ENCODE results near the gene SH3RF3. TPM values are rescaled to one million over a fixed set of nuclear protein-coding genes. Genes with fewer than 3 reads are reported as not detected.

SH3RF3 gene
- total and polyA plus RNA-seq, 10 of the 15 experiments (the other 5 are each of a cell fraction or from before 2014, with no cell fraction given), result 0.08 to 8.8 (median 2.3) TPM

GRCh38 chr2:109472331-109472959, 343.4 kb downstream of the SH3RF3 start:
- Histone ChIP-seq H4K20me1 (ENCODE audit: control insufficient read depth, insufficient read depth) (no peaks in the 10 kb centered on the region), H3K4me3 (no peak overlapping the region), H3K9ac (ENCODE audit: control insufficient read depth, insufficient read depth, low read length) (no peak overlapping the region), H3K4me2 (ENCODE audit: control insufficient read depth, insufficient read depth) (no peak overlapping the region), H3K9me3 (replicated peaks; ENCODE audit: control insufficient read depth, insufficient read depth, low read length) (no peaks in the 10 kb centered on the region; the same call in 2 of the 3 replicates), H3K27ac (ENCODE audit: control insufficient read depth, insufficient read depth) (no peak overlapping the region), H3K4me1 (ENCODE audit: control insufficient read depth, insufficient read depth, low read length) (peaks cover 11% of the 10 kb centered on the region; the same call in 1 of the 2 replicates), H2AFZ (ENCODE audit: control insufficient read depth, low read depth, low read length) (no peak overlapping the region), H3K27me3 (replicated peaks in 1 of 2; ENCODE audit: control insufficient read depth in 2 of 2, insufficient read depth in 2 of 2, low read length in 1 of 2) (no peaks in the 10 kb centered on the region), H3K79me2 (ENCODE audit: control insufficient read depth, insufficient read depth, low read length) (no peaks in the 10 kb centered on the region), H3K36me3 (ENCODE audit: control insufficient read depth in 2 of 2, insufficient read depth in 2 of 2, low read length in 1 of 2) (no peaks in the 10 kb centered on the region)
- intact Hi-C loops (cut with micrococcal nuclease; ENCODE audit: unreplicated experiment), result no loop called here
- CTCF ChIA-PET, result no interaction called here
- 82% methylated on average over 14 of the region's 14 CpGs for WGBS (ENCODE audit: insufficient coverage, insufficient replicate concordance, low lambda C conversion rate, missing lambda C conversion rate)
- BruUV-seq (replicated peaks), result no TSS peak
- RAD21 ChIA-PET (ENCODE audit: unreplicated experiment), result no interaction called here
- no peak for FAIRE-seq
- DNase-seq (ENCODE audit: low read depth, low spot score), result no peak
- no peak for ATAC-seq
- POLR2A ChIA-PET, result interaction anchor here (0.6 kb wide), 1 partner anchor 867 kb away, joined by 3 read pairs; no protein-coding TSS in a partner anchor
- no peak for TF ChIP-seq WRNIP1 (IDR thresholded peaks at IDR 0.05; ENCODE audit: borderline replicate concordance, low read depth, low read length)
- TF ChIP-seq IKZF2 (IDR thresholded peaks at IDR 0.05), result no peak
- TF ChIP-seq FOXM1 (IDR thresholded peaks at IDR 0.05; ENCODE audit: low read depth, low read length), result no peak
- TF ChIP-seq POLR2AphosphoS2 (IDR thresholded peaks at IDR 0.05; ENCODE audit: low read depth, low read length), result no peak
- TF ChIP-seq DPF2 (IDR thresholded peaks at IDR 0.05), result no peak
- no peak for TF ChIP-seq ETV6 (conservative IDR thresholded peaks at IDR 0.05 in 1 of 2, IDR thresholded peaks at IDR 0.05 in 1 of 2; ENCODE audit: borderline replicate concordance in 1 of 2, low read depth in 1 of 2)
- SMC1A ChIA-PET (ENCODE audit: uncharacterized antibody, unreplicated experiment), result no interaction called here
- in situ Hi-C loops (cut with MboI), result no loop called here

- ChIA-PET SMC1A (ENCODE audit: uncharacterized antibody, unreplicated experiment) (no interaction called here), CTCF (no interaction called here), RAD21 (ENCODE audit: unreplicated experiment) (no interaction called here), POLR2A (interaction anchor here (0.6 kb wide), 1 partner anchor 868 kb away, joined by 3 read pairs; no protein-coding TSS in a partner anchor)
- no TSS peak for BruUV-seq (replicated peaks)
- no peak for FAIRE-seq
- in situ Hi-C loops (cut with MboI), result no loop called here
- DNase-seq (ENCODE audit: low read depth, low spot score), result no peak
- 59% methylated on average over 10 of the region's 10 CpGs for WGBS (ENCODE audit: insufficient coverage, insufficient replicate concordance, low lambda C conversion rate, missing lambda C conversion rate)
- intact Hi-C loops (cut with micrococcal nuclease; ENCODE audit: unreplicated experiment), result no loop called here
- no peaks in the 10 kb centered on the region for H4K20me1 ChIP-seq (ENCODE audit: control insufficient read depth, insufficient read depth)
- peaks cover 11% of the 10 kb centered on the region; the same call in 1 of the 2 replicates for H3K4me1 ChIP-seq (ENCODE audit: control insufficient read depth, insufficient read depth, low read length)
- no peak overlapping the region for H3K4me3 ChIP-seq
- no peaks in the 10 kb centered on the region; the same call in 2 of the 3 replicates for H3K9me3 ChIP-seq (replicated peaks; ENCODE audit: control insufficient read depth, insufficient read depth, low read length)
- no peaks in the 10 kb centered on the region for H3K27me3 ChIP-seq (replicated peaks in 1 of 2; ENCODE audit: control insufficient read depth in 2 of 2, insufficient read depth in 2 of 2, low read length in 1 of 2)
- no peak for ATAC-seq
- no peaks in the 10 kb centered on the region for H3K36me3 ChIP-seq (ENCODE audit: control insufficient read depth in 2 of 2, insufficient read depth in 2 of 2, low read length in 1 of 2)
- H2AFZ ChIP-seq (ENCODE audit: control insufficient read depth, low read depth, low read length), result no peak overlapping the region
- H3K9ac ChIP-seq (ENCODE audit: control insufficient read depth, insufficient read depth, low read length), result no peak overlapping the region
- no peaks in the 10 kb centered on the region for H3K79me2 ChIP-seq (ENCODE audit: control insufficient read depth, insufficient read depth, low read length)
- H3K4me2 ChIP-seq (ENCODE audit: control insufficient read depth, insufficient read depth), result no peak overlapping the region
- H3K27ac ChIP-seq (ENCODE audit: control insufficient read depth, insufficient read depth), result no peak overlapping the region
- TF ChIP-seq ELK1 (IDR thresholded peaks at IDR 0.05; ENCODE audit: low read depth, low read length), result no peak
- no peak for TF ChIP-seq FOXK2 (IDR thresholded peaks at IDR 0.05)
- no peak for TF ChIP-seq HDAC2 (IDR thresholded peaks at IDR 0.05)
- no peak for TF ChIP-seq SRF (IDR thresholded peaks at IDR 0.05; ENCODE audit: low read depth in 2 of 2, low read length in 2 of 2)
- no peak for TF ChIP-seq ZNF24 (IDR thresholded peaks at IDR 0.05)
- no peak for TF ChIP-seq FOS (IDR thresholded peaks at IDR 0.05; ENCODE audit: borderline replicate concordance, extremely low read depth, insufficient read length)
- no peak for TF ChIP-seq MAX (IDR thresholded peaks at IDR 0.05; ENCODE audit: low read depth, low read length)
- TF ChIP-seq PML (IDR thresholded peaks at IDR 0.05; ENCODE audit: low read length), result no peak
- TF ChIP-seq ZNF207 (IDR thresholded peaks at IDR 0.05; ENCODE audit: borderline replicate concordance), result no peak
- TF ChIP-seq JUND (IDR thresholded peaks at IDR 0.05; ENCODE audit: low read depth, low read length), result no peak
Observed at GRCh38 chr2:109472974-109473373, 344.0 kb downstream of the SH3RF3 start.

Measured in GM12878 (cell line).